AG04450 (cell line): ENCODE results near the gene TIMP3. TPM values are rescaled to one million over a fixed set of nuclear protein-coding genes. Genes with fewer than 3 reads are reported as not detected.

ENCODE experiments used
- CTCF ChIA-PET: fragments of 300-600, 350-600 bp; formaldehyde crosslinking; extraction: SDS; loops from one replicate; lab custom pipeline; 2022; ENCODE audit warnings: antibody characterized with exemption, inconsistent platforms; lab: Charles Lee
- POLR2A ChIA-PET: fragments of 350-600 bp; formaldehyde crosslinking; extraction: SDS; loops from one replicate; lab custom pipeline; 2021; ENCODE audit warnings: antibody characterized with exemption, inconsistent platforms; lab: Yijun Ruan, JAX
- DNase-seq: peaks from one replicate; pipeline ENCODE4 v3.0.0-alpha.2; 2011; ENCODE audit warnings: low read depth, low spot score
- H3K27ac ChIP-seq: one replicate; pipeline ENCODE4 v1.5.1; 2012; ENCODE audit warnings: low read depth, low read length, control low read depth
- H3K27me3 ChIP-seq: one replicate; pipeline ENCODE4 v1.6.0; 2012; ENCODE audit warnings: low read length; ENCODE audit not compliant: control insufficient read depth, insufficient read depth
- H3K4me3 ChIP-seq: 2 replicates; pipeline ENCODE4 v1.5.1; 2011; ENCODE audit warnings: mild to moderate bottlenecking, low read depth, low read length, control low read depth
- H3K9me3 ChIP-seq: 2 replicates; pipeline ENCODE4 v1.5.1; 2012; ENCODE audit warnings: low read length; ENCODE audit not compliant: control insufficient read depth, insufficient read depth
- polyA plus RNA-seq: library from polyadenylated mRNA; depleted of rRNA; stranded (reverse); fragments of >200 nt; gene quantifications from 2 replicates; pipeline ENCODE4 v1.2.3, GENCODE V29; 2011
- TF ChIP-seq, protein P1 (sequence below): IDR thresholded peaks from 2 replicates; pipeline ENCODE4 v1.5.1; 2011; ENCODE audit warnings: low read depth, low read length, control low read depth, inconsistent platforms

TIMP3 gene
- polyA plus RNA-seq, 1 experiment: 486 TPM

DNA sequence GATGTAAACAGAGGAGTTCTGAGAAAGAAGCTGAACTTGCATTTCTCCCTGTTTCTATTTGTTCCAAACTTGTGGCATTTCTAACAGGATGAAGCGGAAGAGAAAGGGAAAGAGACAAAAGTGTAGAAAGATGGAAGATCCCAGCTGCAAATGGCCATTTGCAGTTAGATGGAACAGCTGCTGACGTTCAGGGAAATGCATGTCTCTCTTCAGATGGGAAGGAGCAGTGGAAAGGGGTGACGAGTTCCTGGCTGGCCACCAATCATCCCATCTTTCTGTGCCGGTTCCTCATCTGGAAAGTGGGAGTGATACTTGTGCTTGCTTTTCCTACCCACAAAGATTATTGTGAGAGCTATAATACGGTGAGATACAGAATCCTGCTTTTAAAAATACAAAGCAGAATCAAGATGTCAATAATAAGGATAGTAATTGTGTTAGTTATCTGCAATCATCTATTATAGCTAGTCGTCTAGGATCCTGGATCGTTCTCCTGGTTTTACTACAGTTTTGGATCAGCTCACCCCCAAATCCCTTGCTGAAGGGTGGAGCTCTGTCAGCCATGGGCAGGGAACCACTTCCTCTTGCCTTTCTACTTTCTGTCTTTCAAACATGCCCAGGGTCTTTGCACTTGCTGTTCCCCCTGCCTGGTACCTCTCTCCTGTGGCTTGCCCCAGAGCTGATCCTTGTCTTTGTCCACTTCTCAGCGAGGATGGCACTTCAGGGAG lies 1.2 kb upstream of the TIMP3 start:
- no peak overlapping the region for H3K4me3 ChIP-seq

DNA sequence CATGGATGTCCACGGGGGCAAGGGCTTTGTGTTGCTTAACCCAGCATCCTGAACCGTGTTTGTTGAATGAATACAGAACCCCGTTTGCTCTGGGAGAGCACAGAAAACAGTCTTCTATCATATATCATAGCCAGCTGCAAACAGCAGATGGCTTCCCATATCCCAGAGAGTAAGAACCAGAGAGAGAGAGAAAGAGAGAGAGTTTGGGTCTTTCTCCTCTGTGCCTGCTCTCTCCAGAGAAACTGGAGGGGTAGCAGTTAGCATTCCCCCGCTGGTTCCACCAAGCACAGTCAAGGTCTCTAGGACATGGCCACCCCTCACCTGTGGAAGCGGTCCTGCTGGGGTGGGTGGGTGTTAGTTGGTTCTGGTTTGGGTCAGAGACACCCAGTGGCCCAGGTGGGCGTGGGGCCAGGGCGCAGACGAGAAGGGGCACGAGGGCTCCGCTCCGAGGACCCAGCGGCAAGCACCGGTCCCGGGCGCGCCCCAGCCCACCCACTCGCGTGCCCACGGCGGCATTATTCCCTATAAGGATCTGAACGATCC lies 440 bp upstream of the TIMP3 start:
- Histone ChIP-seq H3K9me3 (peaks cover 2% of the 10 kb centered on the region; the same call in 1 of the 2 replicates), H3K4me3 (peak overlapping the region; percentile 60), H3K27ac (no peak overlapping the region), H3K27me3 (no peaks in the 10 kb centered on the region)
- DNase-seq: no peak
- TF ChIP-seq, protein P1, sequence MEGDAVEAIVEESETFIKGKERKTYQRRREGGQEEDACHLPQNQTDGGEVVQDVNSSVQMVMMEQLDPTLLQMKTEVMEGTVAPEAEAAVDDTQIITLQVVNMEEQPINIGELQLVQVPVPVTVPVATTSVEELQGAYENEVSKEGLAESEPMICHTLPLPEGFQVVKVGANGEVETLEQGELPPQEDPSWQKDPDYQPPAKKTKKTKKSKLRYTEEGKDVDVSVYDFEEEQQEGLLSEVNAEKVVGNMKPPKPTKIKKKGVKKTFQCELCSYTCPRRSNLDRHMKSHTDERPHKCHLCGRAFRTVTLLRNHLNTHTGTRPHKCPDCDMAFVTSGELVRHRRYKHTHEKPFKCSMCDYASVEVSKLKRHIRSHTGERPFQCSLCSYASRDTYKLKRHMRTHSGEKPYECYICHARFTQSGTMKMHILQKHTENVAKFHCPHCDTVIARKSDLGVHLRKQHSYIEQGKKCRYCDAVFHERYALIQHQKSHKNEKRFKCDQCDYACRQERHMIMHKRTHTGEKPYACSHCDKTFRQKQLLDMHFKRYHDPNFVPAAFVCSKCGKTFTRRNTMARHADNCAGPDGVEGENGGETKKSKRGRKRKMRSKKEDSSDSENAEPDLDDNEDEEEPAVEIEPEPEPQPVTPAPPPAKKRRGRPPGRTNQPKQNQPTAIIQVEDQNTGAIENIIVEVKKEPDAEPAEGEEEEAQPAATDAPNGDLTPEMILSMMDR: no peak
- CTCF ChIA-PET: interaction anchor here (0.6 to 10.3 kb wide), 2 partner anchors 173 to 271 kb away, joined by 3 to 330 read pairs; no protein-coding TSS in a partner anchor
- POLR2A ChIA-PET: interaction anchor here (0.6 to 4.7 kb wide), 32 partner anchors 8 to 1072 kb away, joined by 3 to 39 read pairs (median 5); partner anchors contain the start of gene FBXO7

More for the DNA sequence above, 1.2 kb upstream of the TIMP3 start:
- TF ChIP-seq, protein P1: no peak
- ChIA-PET POLR2A (interaction anchor here (0.6 to 1.2 kb wide), 4 partner anchors 36 to 1072 kb away, joined by 4 to 7 read pairs (median 4); no protein-coding TSS in a partner anchor), CTCF (interaction anchor here (0.7 to 10.3 kb wide), 5 partner anchors 140 to 270 kb away, joined by 3 to 330 read pairs (median 4); no protein-coding TSS in a partner anchor)
- Histone ChIP-seq H3K27me3 (no peaks in the 10 kb centered on the region), H3K9me3 (peaks cover 2% of the 10 kb centered on the region; the same call in 1 of the 2 replicates), H3K27ac (no peak overlapping the region)
- no peak for DNase-seq

DNA sequence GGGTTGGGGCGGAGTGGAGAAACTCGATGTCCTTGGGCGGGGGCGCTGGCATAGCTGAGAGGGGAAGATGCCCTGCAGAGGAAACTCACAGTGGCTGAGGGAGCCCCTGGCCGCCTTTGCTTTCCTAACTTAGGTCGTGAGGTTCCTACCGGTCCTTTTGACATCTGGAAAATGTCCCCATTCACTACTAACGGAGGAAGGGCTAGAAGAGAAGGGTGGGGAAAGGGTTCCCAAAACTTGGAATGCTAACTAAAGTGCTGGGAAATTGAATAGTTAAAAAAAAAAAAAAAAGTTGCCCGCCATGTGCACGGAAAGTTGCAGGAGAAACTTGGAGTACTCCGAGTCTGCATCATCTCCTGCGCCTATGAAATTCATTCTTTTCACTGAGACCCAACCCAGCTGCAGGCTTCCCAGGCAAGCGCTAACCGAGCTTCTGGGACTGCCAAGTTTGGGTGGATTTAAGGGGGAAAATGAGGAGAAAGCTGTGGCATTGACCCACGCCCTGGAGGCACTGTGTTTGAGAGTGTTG lies 796 bp downstream of the TIMP3 start:
- H3K27ac ChIP-seq: peak overlapping the region; percentile 0
- H3K27me3 ChIP-seq: no peaks in the 10 kb centered on the region
- DNase-seq: no peak
- H3K4me3 ChIP-seq: peak overlapping the region; percentile 97
- POLR2A ChIA-PET: interaction anchor here (0.6 to 4.7 kb wide), 29 partner anchors 8 to 694 kb away, joined by 3 to 39 read pairs (median 5); partner anchors contain the start of gene FBXO7
- CTCF ChIA-PET: interaction anchor here (0.6 to 10.3 kb wide), 5 partner anchors 11 to 272 kb away, joined by 3 to 330 read pairs (median 7); no protein-coding TSS in a partner anchor
- peaks cover 2% of the 10 kb centered on the region; the same call in 1 of the 2 replicates for H3K9me3 ChIP-seq
- TF ChIP-seq, protein P1: no peak

DNA sequence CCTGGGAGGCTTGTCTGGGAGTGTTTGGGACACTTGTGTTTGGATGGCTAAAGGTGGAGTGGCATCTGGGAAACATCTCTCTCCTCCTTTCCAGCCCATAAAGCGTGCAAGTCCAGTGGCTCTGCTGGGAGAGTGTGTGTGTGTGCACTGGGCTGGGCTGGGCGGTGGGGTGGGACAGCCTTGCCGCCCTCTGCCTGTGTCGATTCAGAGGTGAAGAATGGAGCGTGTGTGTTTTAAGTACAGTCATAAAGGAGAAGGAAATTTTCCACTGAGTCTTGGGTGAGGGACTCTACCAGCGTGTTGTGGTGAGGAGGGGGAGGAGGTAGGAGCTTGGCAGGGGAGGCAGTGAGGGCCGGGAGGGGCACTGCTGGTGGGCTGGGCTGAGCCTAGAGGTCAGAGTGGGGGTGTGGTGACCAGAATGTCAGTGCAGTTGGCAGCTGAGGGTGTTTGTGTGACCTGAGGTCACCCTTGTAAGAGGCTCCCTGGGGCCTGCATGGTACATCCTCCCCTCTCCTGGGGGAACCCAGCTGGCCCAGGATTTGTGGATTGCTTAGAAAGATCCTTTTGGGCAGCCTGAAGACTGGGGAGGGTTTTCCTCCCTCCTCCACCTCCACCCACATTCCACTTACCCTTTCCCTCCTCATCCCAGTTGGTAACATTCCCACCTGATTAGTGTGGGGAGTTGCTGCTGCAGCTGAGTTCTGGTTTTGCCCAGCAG lies 1.7 kb downstream of the TIMP3 start:
- Histone ChIP-seq H3K27ac (no peak overlapping the region), H3K27me3 (no peaks in the 10 kb centered on the region), H3K9me3 (peaks cover 2% of the 10 kb centered on the region; the same call in 1 of the 2 replicates), H3K4me3 (peak overlapping the region; percentile 97)
- ChIA-PET CTCF (interaction anchor here (0.8 to 2.7 kb wide), 5 partner anchors 24 to 282 kb away, joined by 3 to 9 read pairs (median 3); no protein-coding TSS in a partner anchor), POLR2A (interaction anchor here (0.7 to 4.7 kb wide), 15 partner anchors 10 to 328 kb away, joined by 3 to 39 read pairs (median 10); partner anchors contain the start of gene FBXO7)
- DNase-seq: no peak
- TF ChIP-seq, protein P1: no peak
